Loucy (cell line): ENCODE results near the gene IL17RD.

Experiments used
- H2AFZ ChIP-seq: fragments of 200-600 bp; sonication (generic); 2 replicates; pipeline ENCODE4 v1.6.0; 2016; ENCODE audit warnings: antibody characterized with exemption, mild to moderate bottlenecking, low read length, moderate library complexity
- H3F3A ChIP-seq: fragments of 200-600 bp; 2 replicates; pipeline ENCODE4 v1.6.0; 2016; ENCODE audit warnings: antibody characterized with exemption, low read depth, mild to moderate bottlenecking
- H3K27me3 ChIP-seq: fragments of 200-600 bp; sonication (generic); 2 replicates; pipeline ENCODE4 v1.6.1; 2014; ENCODE audit warnings: low read length, mild to moderate bottlenecking; ENCODE audit not compliant: insufficient read depth, poor library complexity, severe bottlenecking
- H3K36me3 ChIP-seq: fragments of 200-600 bp; sonication (generic); 2 replicates; pipeline ENCODE4 v1.6.1; 2016; ENCODE audit warnings: low read length; ENCODE audit not compliant: insufficient read depth
- H3K4me1 ChIP-seq: fragments of 200-600 bp; sonication (generic); 2 replicates; pipeline ENCODE4 v1.5.1; 2014; ENCODE audit warnings: low read length, mild to moderate bottlenecking; ENCODE audit not compliant: insufficient read depth, poor library complexity, severe bottlenecking
- H3K4me2 ChIP-seq: fragments of 200-600 bp; sonication (generic); 2 replicates; pipeline ENCODE4 v1.6.0; 2014; ENCODE audit warnings: antibody characterized with exemption, low read length, low read depth, mild to moderate bottlenecking; ENCODE audit not compliant: poor library complexity, severe bottlenecking
- H3K4me3 ChIP-seq: fragments of 200-600 bp; sonication (generic); 2 replicates; pipeline ENCODE4 v1.5.1; 2014; ENCODE audit warnings: low read length, mild to moderate bottlenecking, mixed read lengths; ENCODE audit not compliant: poor library complexity, severe bottlenecking
- H3K79me2 ChIP-seq: fragments of 200-600 bp; sonication (generic); 2 replicates; pipeline ENCODE4 v1.6.1; 2014; ENCODE audit warnings: low read length; ENCODE audit not compliant: insufficient read depth
- H3K9ac ChIP-seq: fragments of 200-600 bp; sonication (generic); 2 replicates; pipeline ENCODE4 v1.6.0; 2014; ENCODE audit warnings: mild to moderate bottlenecking, low read depth, low read length, moderate library complexity; ENCODE audit not compliant: poor library complexity, severe bottlenecking
- H3K9me2 ChIP-seq: fragments of 200-600 bp; sonication (generic); replicated peaks from 2 replicates; pipeline ENCODE4 v1.6.1; 2016; ENCODE audit warnings: low read depth, low read length, mixed read lengths
- H3K9me3 ChIP-seq: fragments of 200-600 bp; sonication (generic); 2 replicates; pipeline ENCODE4 v1.6.1; 2014; ENCODE audit warnings: mild to moderate bottlenecking, antibody characterized with exemption, low read length, low read depth; ENCODE audit not compliant: insufficient read depth
- H4K20me1 ChIP-seq: fragments of 200-600 bp; sonication (generic); 2 replicates; pipeline ENCODE4 v1.6.0; 2014; ENCODE audit warnings: antibody characterized with exemption, low read length, mild to moderate bottlenecking; ENCODE audit not compliant: insufficient read depth, poor library complexity, severe bottlenecking
- EZH2phosphoT487 ChIP-seq: fragments of 200-600 bp; IDR thresholded peaks from 2 replicates; pipeline ENCODE4 v1.6.1; 2018; ENCODE audit warnings: antibody characterized with exemption, mild to moderate bottlenecking, moderate library complexity, borderline replicate concordance
- TF ChIP-seq, protein P1 (sequence below): fragments of 200-600 bp; sonication (generic); conservative IDR thresholded peaks from 2 replicates; pipeline ENCODE4 v1.5.1; 2014; ENCODE audit warnings: mild to moderate bottlenecking, antibody characterized with exemption, low read length

Gene IL17RD

DNA sequence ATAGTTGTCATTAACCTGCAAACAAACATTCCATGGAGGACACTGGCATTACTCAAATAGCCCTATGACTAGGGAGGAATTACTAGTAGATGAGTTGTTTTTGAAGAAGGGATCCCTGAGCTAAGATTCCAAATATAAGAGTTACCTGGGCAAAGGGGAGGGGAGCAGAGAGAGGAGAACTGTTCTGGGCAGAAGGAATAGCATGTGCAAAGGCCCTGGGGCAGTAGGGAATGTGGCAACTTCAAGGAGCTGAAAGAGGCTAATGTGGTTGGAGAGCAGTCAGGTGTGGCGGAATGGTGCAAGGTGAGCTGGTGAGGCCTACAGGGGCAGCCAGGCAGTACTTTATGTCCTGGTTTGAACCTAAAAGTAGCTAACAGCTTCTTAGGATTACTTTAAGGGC, 5.8 kb upstream of the IL17RD start:
- Histone ChIP-seq H3K9me3 (no peaks in the 10 kb centered on the region), H2AFZ (no peak overlapping the region)

DNA sequence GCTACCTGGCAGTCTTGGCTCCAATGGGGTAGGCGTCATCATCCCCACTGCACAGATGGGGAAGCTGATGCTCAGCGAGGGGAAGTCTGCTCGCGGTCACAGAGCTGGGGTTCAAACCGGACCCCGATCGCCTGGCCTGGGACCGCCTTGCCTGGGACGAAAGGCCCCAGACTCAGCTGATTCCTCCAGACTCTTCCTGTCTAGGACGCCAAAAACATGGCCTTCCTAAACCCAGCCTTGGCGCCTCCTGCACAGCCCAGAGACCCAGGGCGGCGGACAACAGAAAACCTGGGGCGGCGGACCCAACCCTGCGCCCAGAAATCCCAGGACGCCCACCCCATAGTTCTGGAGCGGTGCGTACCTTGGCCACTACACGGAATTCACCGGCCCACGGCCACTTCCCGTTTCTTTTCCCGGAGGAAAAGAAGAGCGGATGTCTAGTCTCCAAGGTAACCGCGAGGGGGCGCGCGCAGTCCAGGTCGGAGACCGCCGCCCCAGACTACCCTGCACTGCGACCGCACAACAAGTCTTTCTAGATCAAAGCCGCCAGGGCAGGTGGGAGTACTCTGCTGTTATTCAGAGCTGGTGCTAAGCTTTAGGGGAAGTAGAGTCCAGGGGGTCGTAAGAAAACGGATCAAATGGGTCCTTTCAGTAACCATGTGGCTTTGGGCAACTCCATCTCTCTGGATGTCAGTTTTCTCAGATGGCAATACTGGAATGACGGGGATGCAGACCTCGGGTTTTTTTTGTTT, 4.9 kb upstream of the IL17RD start:
- TF ChIP-seq EZH2phosphoT487 = no peak
- TF ChIP-seq, protein P1, sequence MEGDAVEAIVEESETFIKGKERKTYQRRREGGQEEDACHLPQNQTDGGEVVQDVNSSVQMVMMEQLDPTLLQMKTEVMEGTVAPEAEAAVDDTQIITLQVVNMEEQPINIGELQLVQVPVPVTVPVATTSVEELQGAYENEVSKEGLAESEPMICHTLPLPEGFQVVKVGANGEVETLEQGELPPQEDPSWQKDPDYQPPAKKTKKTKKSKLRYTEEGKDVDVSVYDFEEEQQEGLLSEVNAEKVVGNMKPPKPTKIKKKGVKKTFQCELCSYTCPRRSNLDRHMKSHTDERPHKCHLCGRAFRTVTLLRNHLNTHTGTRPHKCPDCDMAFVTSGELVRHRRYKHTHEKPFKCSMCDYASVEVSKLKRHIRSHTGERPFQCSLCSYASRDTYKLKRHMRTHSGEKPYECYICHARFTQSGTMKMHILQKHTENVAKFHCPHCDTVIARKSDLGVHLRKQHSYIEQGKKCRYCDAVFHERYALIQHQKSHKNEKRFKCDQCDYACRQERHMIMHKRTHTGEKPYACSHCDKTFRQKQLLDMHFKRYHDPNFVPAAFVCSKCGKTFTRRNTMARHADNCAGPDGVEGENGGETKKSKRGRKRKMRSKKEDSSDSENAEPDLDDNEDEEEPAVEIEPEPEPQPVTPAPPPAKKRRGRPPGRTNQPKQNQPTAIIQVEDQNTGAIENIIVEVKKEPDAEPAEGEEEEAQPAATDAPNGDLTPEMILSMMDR = peak; percentile 57
- Histone ChIP-seq H3K79me2 (no peaks in the 10 kb centered on the region), H3K4me2 (no peak overlapping the region), H3K4me1 (no peaks in the 10 kb centered on the region), H3F3A (no peaks in the 10 kb centered on the region), H3K36me3 (no peaks in the 10 kb centered on the region), H3K4me3 (no peak overlapping the region), H3K27me3 (no peaks in the 10 kb centered on the region), H3K9me3 (no peaks in the 10 kb centered on the region), H3K9ac (no peak overlapping the region), H3K9me2 (no peaks in the 10 kb centered on the region), H2AFZ (0 out of 2 replicates have a peak overlapping the region, but pooled peaks have one; percentile 42), H4K20me1 (no peaks in the 10 kb centered on the region)

More for the DNA sequence above, 5.8 kb upstream of the IL17RD start:
- H4K20me1 ChIP-seq = no peaks in the 10 kb centered on the region
- H3K36me3 ChIP-seq = no peaks in the 10 kb centered on the region
- H3K4me2 ChIP-seq = no peak overlapping the region
- no peak for TF ChIP-seq EZH2phosphoT487
- TF ChIP-seq, protein P1 = no peak
- H3K79me2 ChIP-seq = no peaks in the 10 kb centered on the region
- H3K9me2 ChIP-seq = no peaks in the 10 kb centered on the region
- no peaks in the 10 kb centered on the region for H3K4me1 ChIP-seq
- H3K27me3 ChIP-seq = no peaks in the 10 kb centered on the region
- H3K4me3 ChIP-seq = no peak overlapping the region
- H3K9ac ChIP-seq = no peak overlapping the region
- H3F3A ChIP-seq = no peaks in the 10 kb centered on the region

DNA sequence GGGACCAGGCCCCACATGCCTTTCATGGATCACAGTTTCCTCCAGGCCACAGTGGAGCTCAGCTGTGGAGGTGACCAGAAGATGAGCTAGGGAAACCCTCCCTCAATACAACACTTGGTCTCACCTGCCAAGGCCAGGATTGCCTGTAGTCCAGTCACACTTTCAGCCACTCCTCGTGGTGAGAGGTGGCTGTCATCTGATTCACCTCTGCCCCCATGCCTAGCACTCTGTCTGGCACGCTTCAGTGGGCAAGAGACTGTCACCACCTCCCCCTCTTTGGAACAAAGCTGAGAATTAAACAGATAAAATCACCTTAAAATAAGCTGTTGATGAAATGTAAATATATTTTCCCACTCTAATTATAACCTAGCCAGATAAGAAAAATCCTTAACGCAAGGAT, 4.0 kb upstream of the IL17RD start:
- no peaks in the 10 kb centered on the region for H4K20me1 ChIP-seq
- H3F3A ChIP-seq = no peaks in the 10 kb centered on the region
- no peak overlapping the region for H3K4me2 ChIP-seq
- no peaks in the 10 kb centered on the region for H3K27me3 ChIP-seq
- H3K79me2 ChIP-seq = no peaks in the 10 kb centered on the region
- H3K4me3 ChIP-seq = no peak overlapping the region
- no peak overlapping the region for H2AFZ ChIP-seq
- no peaks in the 10 kb centered on the region for H3K9me2 ChIP-seq
- no peak overlapping the region for H3K9ac ChIP-seq
- no peaks in the 10 kb centered on the region for H3K9me3 ChIP-seq
- TF ChIP-seq, protein P1 = no peak
- no peak for TF ChIP-seq EZH2phosphoT487
- H3K36me3 ChIP-seq = no peaks in the 10 kb centered on the region
- H3K4me1 ChIP-seq = no peaks in the 10 kb centered on the region
